DND-41 (cell line): ENCODE data around the gene TPM3.

Experiments
- ATAC-seq: fragments of 200-7000 bp; cut with Tn5 transposase; 3 replicates; pipeline ENCODE4 v1.9.1; 2021; ENCODE audit warnings: low read depth; ENCODE audit not compliant: insufficient read depth
- DNase-seq: peaks from one replicate; pipeline ENCODE4 v3.0.0-alpha.2; 2020
- H2AFZ ChIP-seq: 2 replicates; pipeline ENCODE4 v1.6.0; 2012; ENCODE audit warnings: low read depth, low read length
- H3K27ac ChIP-seq: 2 replicates; pipeline ENCODE4 v1.5.1; 2012; ENCODE audit warnings: low read length, inconsistent platforms
- H3K27me3 ChIP-seq: fragments of 200-600 bp; sonication (generic); 2 replicates; pipeline ENCODE4 v1.6.0; 2012; ENCODE audit warnings: low read length, mild to moderate bottlenecking, inconsistent platforms; ENCODE audit not compliant: insufficient read depth, poor library complexity
- H3K36me3 ChIP-seq: 2 replicates; pipeline ENCODE4 v1.5.1; 2012; ENCODE audit warnings: low read length, inconsistent platforms; ENCODE audit not compliant: insufficient read depth
- H3K4me1 ChIP-seq: 2 replicates; pipeline ENCODE4 v1.5.1; 2012; ENCODE audit warnings: mild to moderate bottlenecking, low read length; ENCODE audit not compliant: insufficient read depth
- H3K4me2 ChIP-seq: 2 replicates; pipeline ENCODE4 v1.6.0; 2012; ENCODE audit warnings: mild to moderate bottlenecking, moderate library complexity, low read length, inconsistent platforms; ENCODE audit not compliant: insufficient read depth
- H3K4me3 ChIP-seq, 2 experiments: fragments of 200-600 bp in 1 of 2; shearing (Covaris generic) in 1 of 2; 2 replicates each; pipeline ENCODE4 v1.5.1; 2012 to 2016; ENCODE audit warnings: inconsistent platforms in 2 of 2, low read length in 2 of 2, mild to moderate bottlenecking in 2 of 2, low read depth in 1 of 2, moderate library complexity in 1 of 2
- H3K79me2 ChIP-seq: 2 replicates; pipeline ENCODE4 v1.6.0; 2012; ENCODE audit warnings: low read length, inconsistent platforms; ENCODE audit not compliant: insufficient read depth
- H3K9ac ChIP-seq: 2 replicates; pipeline ENCODE4 v1.6.0; 2012; ENCODE audit warnings: low read depth, mild to moderate bottlenecking, inconsistent platforms, low read length, moderate library complexity
- H3K9me3 ChIP-seq: 2 replicates; pipeline ENCODE4 v1.5.1; 2012; ENCODE audit warnings: low read length, moderate library complexity, mild to moderate bottlenecking, inconsistent platforms; ENCODE audit not compliant: insufficient read depth, severe bottlenecking
- H4K20me1 ChIP-seq: 2 replicates; pipeline ENCODE4 v1.6.0; 2012; ENCODE audit warnings: low read length; ENCODE audit not compliant: insufficient read depth
- EZH2 ChIP-seq: IDR thresholded peaks from 3 replicates; pipeline ENCODE4 v1.6.1; 2012; ENCODE audit warnings: borderline replicate concordance, low read depth, mild to moderate bottlenecking, moderate library complexity, low read length, inconsistent platforms; ENCODE audit not compliant: severe bottlenecking
- TF ChIP-seq, protein P1 (sequence below): IDR thresholded peaks from 2 replicates; pipeline ENCODE4 v1.5.1; 2012; ENCODE audit warnings: borderline replicate concordance, low read length, moderate library complexity, mild to moderate bottlenecking; ENCODE audit not compliant: poor library complexity, severe bottlenecking; ENCODE audit errors: extremely low read depth

TPM3 gene

DNA sequence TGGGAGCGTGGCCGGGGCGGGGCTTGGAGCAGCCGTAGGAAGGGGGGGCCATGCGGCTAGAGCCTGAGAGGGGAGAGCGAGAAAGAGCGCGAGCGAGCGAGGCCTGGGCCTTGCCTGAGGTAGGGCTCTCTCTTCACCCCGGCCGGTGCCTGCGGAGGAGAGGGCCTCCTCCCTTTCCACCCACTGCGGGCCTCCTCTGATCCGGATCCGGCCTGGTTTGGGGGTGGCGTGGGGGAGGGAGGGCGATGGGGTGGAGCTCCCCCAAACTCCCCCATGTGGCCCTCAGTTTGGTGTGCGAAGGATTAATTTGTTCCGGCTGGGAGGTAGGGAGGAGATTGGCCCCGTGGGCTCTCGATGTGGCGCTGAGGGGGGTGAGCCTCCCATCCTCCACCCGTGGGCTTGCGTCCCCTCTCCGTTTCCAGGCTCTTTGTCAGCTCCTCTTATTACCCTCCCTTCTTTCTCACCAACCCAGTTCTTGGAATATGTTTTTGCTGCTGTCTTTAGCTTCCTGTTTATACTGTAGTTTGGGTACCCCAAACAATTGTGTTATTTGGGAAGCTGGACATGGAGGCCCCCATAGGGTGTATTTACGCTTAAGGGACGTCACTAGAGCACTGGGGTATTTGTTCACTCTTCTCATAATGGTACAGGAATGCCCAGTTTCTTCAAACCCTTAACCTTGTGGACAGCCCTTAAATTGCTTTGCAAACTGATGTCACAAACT is 29.5 kb upstream of the TPM3 start:
- peaks cover 98% of the 10 kb centered on the region for H3K79me2 ChIP-seq
- no peaks in the 10 kb centered on the region for H3K9me3 ChIP-seq
- peaks cover 47% of the 10 kb centered on the region; the same call in 1 of the 2 replicates for H4K20me1 ChIP-seq
- peak overlapping the region; percentile 93 for H3K9ac ChIP-seq
- DNase-seq (peak; percentile 65), ATAC-seq (peak; percentile 14)
- H3K36me3 ChIP-seq: peaks cover 61% of the 10 kb centered on the region
- peak overlapping the region; percentile 83 to 89 for H3K4me3 ChIP-seq
- H2AFZ ChIP-seq: peak overlapping the region; percentile 57
- peaks cover 63% of the 10 kb centered on the region for H3K4me1 ChIP-seq
- H3K27me3 ChIP-seq: no peaks in the 10 kb centered on the region
- TF ChIP-seq, protein P1, sequence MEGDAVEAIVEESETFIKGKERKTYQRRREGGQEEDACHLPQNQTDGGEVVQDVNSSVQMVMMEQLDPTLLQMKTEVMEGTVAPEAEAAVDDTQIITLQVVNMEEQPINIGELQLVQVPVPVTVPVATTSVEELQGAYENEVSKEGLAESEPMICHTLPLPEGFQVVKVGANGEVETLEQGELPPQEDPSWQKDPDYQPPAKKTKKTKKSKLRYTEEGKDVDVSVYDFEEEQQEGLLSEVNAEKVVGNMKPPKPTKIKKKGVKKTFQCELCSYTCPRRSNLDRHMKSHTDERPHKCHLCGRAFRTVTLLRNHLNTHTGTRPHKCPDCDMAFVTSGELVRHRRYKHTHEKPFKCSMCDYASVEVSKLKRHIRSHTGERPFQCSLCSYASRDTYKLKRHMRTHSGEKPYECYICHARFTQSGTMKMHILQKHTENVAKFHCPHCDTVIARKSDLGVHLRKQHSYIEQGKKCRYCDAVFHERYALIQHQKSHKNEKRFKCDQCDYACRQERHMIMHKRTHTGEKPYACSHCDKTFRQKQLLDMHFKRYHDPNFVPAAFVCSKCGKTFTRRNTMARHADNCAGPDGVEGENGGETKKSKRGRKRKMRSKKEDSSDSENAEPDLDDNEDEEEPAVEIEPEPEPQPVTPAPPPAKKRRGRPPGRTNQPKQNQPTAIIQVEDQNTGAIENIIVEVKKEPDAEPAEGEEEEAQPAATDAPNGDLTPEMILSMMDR: no peak
- TF ChIP-seq EZH2: no peak
- H3K27ac ChIP-seq: peak overlapping the region; percentile 92
- peak overlapping the region; percentile 88 for H3K4me2 ChIP-seq

DNA sequence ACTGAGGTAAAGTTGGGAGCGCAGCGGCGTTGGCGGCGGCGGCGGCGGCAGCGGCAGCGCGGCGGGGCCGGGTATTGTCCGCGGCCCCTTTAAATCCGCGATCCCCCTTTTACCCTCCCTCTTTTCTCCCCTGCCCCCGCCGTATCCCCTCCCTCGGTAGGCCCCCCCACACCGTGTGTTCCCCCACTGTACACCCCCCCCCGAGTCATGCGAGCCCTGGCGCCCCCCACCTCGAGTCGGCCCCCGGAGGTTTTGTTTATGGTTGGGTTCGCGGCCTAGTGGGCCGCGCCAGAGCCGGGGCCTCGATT is 29.0 kb upstream of the TPM3 start:
- peak overlapping the region; percentile 57 for H2AFZ ChIP-seq
- ATAC-seq (no peak), DNase-seq (no peak)
- H4K20me1 ChIP-seq: peaks cover 43% of the 10 kb centered on the region; the same call in 1 of the 2 replicates
- peaks cover 63% of the 10 kb centered on the region for H3K4me1 ChIP-seq
- peaks cover 56% of the 10 kb centered on the region for H3K36me3 ChIP-seq
- TF ChIP-seq, protein P1: no peak
- no peak for TF ChIP-seq EZH2
- no peaks in the 10 kb centered on the region for H3K9me3 ChIP-seq
- peak overlapping the region; percentile 92 for H3K27ac ChIP-seq
- H3K27me3 ChIP-seq: no peaks in the 10 kb centered on the region
- peaks cover 98% of the 10 kb centered on the region for H3K79me2 ChIP-seq
- peak overlapping the region; percentile 83 to 89 for H3K4me3 ChIP-seq
- peak overlapping the region; percentile 93 for H3K9ac ChIP-seq
- H3K4me2 ChIP-seq: peak overlapping the region; percentile 88

DNA sequence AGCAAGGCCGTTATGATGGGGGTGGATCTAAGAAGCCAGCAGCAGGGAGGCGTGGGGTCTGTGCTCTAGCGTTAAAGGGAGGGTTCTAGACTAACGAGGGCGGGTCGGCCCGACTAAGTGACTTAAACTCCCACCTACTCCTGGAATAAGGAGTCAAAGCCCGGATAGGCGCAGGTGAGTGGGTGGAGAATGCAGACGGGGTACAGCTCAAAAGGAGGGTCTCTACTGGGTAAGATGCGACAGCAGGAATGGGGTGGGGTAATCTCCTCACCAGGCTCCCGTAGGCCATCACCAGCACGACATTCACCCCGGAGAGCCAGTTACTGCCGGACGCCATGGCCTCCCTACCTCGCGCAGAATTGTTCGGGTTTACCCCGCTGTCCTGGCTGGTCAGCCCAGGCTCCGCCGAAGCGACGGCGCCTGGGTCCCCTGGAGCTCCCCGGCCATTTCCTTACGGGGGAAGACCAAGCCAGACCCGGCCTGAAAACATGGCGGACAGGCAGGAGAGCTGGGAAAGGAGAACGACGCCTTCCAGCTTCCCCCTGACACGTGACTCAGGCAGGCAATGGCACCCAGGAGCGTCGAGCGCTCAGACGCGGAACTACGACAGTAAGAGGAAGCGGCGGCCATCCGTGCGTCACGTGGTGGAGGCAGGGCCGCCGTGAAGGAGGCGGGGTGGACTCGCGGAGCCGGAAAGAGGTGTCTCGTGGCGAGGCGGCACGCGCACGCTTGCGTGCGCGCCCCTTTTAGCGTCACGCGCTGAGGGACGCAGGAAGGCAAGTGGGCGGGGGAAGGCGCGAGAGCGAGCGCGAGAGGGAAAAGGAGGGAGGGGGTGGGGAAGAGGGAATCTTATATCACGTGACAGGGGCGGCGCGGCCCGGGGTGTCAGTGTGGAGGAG is 28.4 kb upstream of the TPM3 start, which contains the start of gene UBAP2L:
Gene UBAP2L, plus strand, starts transcription at position 885 of the 899 bp plus-strand sequence. CDS start 4,169 bp downstream, outside the sequence.
- H3K4me1 ChIP-seq: peaks cover 61% of the 10 kb centered on the region
- TF ChIP-seq EZH2: no peak
- TF ChIP-seq, protein P1: no peak

More for the DNA sequence above, 28.4 kb upstream of the TPM3 start, which contains the start of gene UBAP2L:
- Histone ChIP-seq H3K79me2 (peaks cover 95% of the 10 kb centered on the region), H3K27ac (peak within 1 kb of the TSS; percentile 92), H2AFZ (peak within 1 kb of the TSS; percentile 77), H3K9ac (peak within 1 kb of the TSS; percentile 93), H3K27me3 (no peaks in the 10 kb centered on the region), H3K36me3 (peaks cover 50% of the 10 kb centered on the region), H3K4me2 (peak within 1 kb of the TSS; percentile 88), H3K9me3 (no peaks in the 10 kb centered on the region), H4K20me1 (peaks cover 37% of the 10 kb centered on the region; the same call in 1 of the 2 replicates), H3K4me3 (peak within 1 kb of the TSS; percentile 83 to 89)
- peak; percentile 99 for DNase-seq
- ATAC-seq: peak; percentile 92
